ENCODE results near the gene TPM4.

TPM4 gene

DNA sequence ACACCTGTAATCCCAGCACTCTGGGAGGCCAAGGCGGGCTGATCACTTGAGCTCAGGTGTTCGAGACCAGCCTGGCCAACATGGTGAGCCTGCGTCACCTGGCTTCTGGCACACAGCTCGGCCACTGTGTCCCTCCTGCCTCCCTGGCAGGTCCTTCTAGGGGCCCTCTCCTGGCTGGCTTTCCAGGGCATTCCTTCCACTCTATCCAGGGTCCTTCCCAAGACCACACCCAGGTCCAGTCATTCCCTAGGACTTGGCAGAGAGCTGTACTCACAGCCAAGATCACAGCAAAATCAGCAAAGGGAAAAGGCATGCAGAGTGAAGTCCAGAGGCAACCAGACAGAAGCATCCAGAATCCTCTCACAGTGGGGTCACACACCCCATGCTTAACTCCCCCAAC, 57.5 kb downstream of the TPM4 start:
- no peak for DNase-seq

DNA sequence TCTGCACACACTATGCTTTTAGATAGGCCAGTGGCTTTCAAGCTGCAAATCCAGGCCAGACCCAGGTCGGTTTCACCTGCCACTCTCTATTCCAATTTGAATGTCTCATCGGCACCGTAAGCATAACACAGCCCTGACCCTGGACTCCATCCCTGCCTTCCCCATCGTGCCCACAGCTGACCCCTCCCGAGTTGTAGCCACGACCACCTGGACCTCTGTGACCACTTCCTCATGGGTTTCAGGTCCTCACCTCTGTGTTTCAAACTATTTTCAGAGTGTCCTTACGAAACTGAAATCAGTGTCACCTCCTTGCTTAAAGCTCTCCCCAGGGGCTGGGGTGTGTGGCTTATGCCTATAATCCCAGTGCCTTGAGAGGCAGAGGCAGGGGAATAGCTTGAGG, 58.2 kb downstream of the TPM4 start:
- no peak for DNase-seq

GRCh38 chr19:16135430-16136127, 59.3 kb downstream of the TPM4 start:
- no peak for DNase-seq

- no peak for DNase-seq
These were observed 60.1 kb downstream of the TPM4 start for GRCh38 chr19:16136185-16136999.

DNA sequence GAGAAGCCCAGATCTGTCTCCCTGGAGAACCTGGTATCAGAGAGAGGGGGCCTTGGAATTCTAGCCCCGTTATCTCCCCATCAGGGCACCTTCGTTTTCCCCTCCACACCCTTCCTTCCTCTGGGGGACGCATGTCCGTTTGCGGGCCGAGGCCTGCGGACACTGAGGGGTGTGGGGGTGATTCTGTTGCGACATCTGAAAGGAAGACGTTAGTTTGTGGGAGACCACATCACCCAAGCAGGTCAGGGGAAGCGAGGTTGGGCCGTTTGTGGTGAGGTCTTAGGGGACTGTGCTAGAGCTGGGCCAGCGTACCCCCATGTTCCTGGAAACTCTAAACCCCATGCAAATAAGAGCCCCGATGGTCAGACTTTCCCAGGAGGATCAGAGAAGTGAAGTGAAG, 63.5 kb downstream of the TPM4 start:
- DNase-seq = no peak

DNA sequence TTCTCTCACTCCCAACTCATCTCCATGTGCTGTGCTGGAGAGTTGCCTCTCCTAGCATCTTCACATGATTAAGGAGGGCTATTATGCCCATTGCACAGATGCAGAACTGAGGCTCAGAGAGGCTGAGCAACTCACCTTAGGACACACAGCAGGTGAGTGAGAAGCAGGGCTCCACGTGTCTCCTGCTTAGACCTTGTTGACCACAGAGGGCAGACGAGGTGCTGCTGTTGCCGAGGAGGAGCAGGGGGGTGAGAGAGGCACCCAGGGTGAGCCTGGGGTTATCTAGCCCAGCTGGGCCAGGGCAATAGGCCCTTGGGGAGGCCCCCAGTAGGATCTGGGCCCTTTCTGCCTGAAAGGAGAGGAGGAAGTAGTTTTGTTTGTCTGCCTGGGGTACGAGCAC, 64.7 kb downstream of the TPM4 start:
- DNase-seq = no peak

- no peak for DNase-seq
These were observed 65.8 kb downstream of the TPM4 start for GRCh38 chr19:16142032-16142580.

GRCh38 chr19:16143399-16144215, 67.3 kb downstream of the TPM4 start, which contains the start of gene HSH2D:
TSS of gene HSH2D (plus strand) at chr19:16143685. CDS start at chr19:16148751, 5,066 bp downstream.
- DNase-seq = peak; percentile 90

- no peak for DNase-seq
These were observed 67.9 kb downstream of the TPM4 start for GRCh38 chr19:16144216-16144581.

DNA sequence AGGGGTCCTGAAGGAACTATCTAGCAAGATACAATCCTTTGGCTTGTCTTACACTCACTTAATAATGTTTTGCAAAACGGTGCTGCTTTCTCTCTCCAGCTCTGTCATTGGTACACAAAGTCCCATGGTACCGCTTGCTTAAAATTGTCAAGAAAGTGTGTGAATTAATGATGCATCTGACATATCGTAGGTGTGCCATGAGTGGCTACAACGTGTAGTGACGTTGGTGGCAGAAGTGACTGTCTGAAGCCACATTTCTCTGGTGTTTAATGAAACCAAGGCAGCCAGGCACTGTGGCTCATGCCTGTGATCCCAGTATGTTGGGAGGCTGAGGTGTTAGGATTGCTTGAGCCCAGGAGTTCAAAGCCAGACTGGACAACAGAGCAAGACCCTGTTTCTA, 69.8 kb downstream of the TPM4 start:
- DNase-seq = no peak

DNA sequence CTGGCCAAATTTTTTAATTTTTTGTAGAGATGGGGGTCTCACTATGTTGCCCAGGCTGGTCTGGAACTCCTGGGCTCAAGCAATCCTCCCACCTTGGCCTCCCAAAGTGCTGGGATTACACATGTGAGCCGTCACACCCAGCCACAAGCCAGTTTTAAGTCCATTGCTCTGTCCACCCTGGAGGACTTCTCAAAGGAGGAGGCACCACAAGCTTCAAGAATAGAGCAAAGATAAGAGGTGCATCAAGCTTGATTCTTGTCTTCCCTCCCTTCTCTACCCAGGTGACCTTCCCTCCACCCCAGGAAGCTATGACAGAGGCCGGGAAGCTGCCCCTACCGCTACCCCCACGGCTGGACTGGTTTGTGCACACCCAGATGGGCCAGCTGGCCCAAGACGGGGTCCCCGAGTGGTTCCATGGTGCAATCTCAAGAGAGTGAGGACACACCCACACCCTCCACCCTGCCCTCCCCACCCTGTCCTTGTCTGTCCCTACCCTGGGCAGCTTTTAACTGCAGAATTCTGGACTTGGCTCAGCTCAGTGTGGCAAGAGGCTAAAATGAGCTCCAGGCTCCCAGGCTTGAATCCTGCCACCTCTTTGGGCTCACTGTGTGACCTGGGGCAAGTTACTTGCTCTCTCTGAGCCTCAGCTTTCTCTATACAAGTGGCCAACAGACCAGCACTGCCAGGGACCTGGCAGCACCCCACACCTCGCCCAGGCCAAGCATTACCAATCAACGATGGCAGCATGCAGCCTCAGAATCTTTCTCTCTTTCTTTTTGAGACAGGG, 72.3 kb downstream of the TPM4 start:
- no peak for DNase-seq

Measured in CD4-positive, alpha-beta T cell treated with Interleukin-17A for 4 hours (primary cell).